HT-29 (cell line): ENCODE results near the gene OR6C1. TPM values are rescaled to one million over a fixed set of nuclear protein-coding genes. Genes with fewer than 3 reads are reported as not detected.
"Not testable (repeated sequence)": the region's sequence is repeated elsewhere in the genome, so short reads cannot be mapped to it uniquely, and the experiment has no call there.

Experiments used
- DNase-seq: peaks from one replicate; pipeline ENCODE4 v3.0.0-alpha.2; 2015; ENCODE audit warnings: low spot score
- total RNA-seq: library from RNA; depleted of rRNA; stranded (reverse); fragments of >200 nt; shearing (Covaris generic); gene quantifications from 2 replicates; pipeline ENCODE4 v1.2.3, GENCODE V29; 2014; rRNA removed

OR6C1 gene
- not detected in 2 replicates for total RNA-seq

- no peak for DNase-seq
These were observed at the start of gene OR6C1 for GRCh38 chr12:55314043-55314442. Gene OR6C1, plus strand, starts transcription at chr12:55314343. Its CDS starts 6,257 bp downstream, at chr12:55320600.

- DNase-seq, result no peak
These were observed 33.2 kb upstream of the OR6C1 start for GRCh38 chr12:55280991-55281390.

- no peak for DNase-seq
These were observed 24.1 kb upstream of the OR6C1 start for GRCh38 chr12:55289999-55290398.

GRCh38 chr12:55296469-55296868 lies 17.7 kb upstream of the OR6C1 start, which contains the start of gene OR6C6:
Gene OR6C6, minus strand, starts transcription at chr12:55296569. Its CDS starts 1,337 bp downstream, at chr12:55295232.
- DNase-seq, result no peak

GRCh38 chr12:55320201-55320600 lies 6.1 kb downstream of the OR6C1 start:
- no peak for DNase-seq

- DNase-seq, result not testable (repeated sequence)
These were observed 11.7 kb downstream of the OR6C1 start for GRCh38 chr12:55325801-55326200.

GRCh38 chr12:55330446-55330845 lies 16.3 kb downstream of the OR6C1 start, which contains the start of gene OR6C3:
Gene OR6C3, plus strand, starts transcription at chr12:55330746. Its CDS starts 955 bp downstream, at chr12:55331701.
- DNase-seq, result no peak

- no peak for DNase-seq
These were observed 21.9 kb downstream of the OR6C1 start for GRCh38 chr12:55336002-55336401.

GRCh38 chr12:55355338-55355737 lies 41.2 kb downstream of the OR6C1 start:
- DNase-seq, result not testable (repeated sequence)

GRCh38 chr12:55362675-55363074 lies 48.5 kb downstream of the OR6C1 start, which contains the start of gene OR6C75:
Gene OR6C75, plus strand, starts transcription at chr12:55362975. Its CDS starts 2,136 bp downstream, at chr12:55365111.
- DNase-seq, result no peak

- DNase-seq, result no peak
These were observed 50.9 kb downstream of the OR6C1 start for GRCh38 chr12:55365086-55365485.

Other genes starting within 250 kb of the OR6C1 start
- not detected in 2 replicates for gene OR9K2, start 187.9 kb upstream of the OR6C1 start, total RNA-seq
- gene OR10A7, start 93.3 kb upstream of the OR6C1 start, total RNA-seq, result not detected in 2 replicates
- not detected in 2 replicates for gene OR6C74, start 69.7 kb upstream of the OR6C1 start, total RNA-seq
- not detected in 2 replicates for gene OR6C6, start 17.8 kb upstream of the OR6C1 start, total RNA-seq
- not detected in 2 replicates for gene OR6C3, start 16.4 kb downstream of the OR6C1 start, total RNA-seq
- not detected in 2 replicates for gene OR6C75, start 48.6 kb downstream of the OR6C1 start, total RNA-seq
- not detected in 2 replicates for gene OR6C65, start 86.2 kb downstream of the OR6C1 start, total RNA-seq
- not detected in 2 replicates for gene OR6C76, start 111.9 kb downstream of the OR6C1 start, total RNA-seq
- not detected in 2 replicates for gene OR6C2, start 129.7 kb downstream of the OR6C1 start, total RNA-seq
- not detected in 2 replicates for gene OR6C70, start 155.8 kb downstream of the OR6C1 start, total RNA-seq
- not detected in 2 replicates for gene OR6C68, start 178.0 kb downstream of the OR6C1 start, total RNA-seq
- gene OR6C4, start 235.3 kb downstream of the OR6C1 start, total RNA-seq, result not detected in 2 replicates